DMS79 treated with DMSO at 0.1 percent for 48 hours (cell line): ENCODE results near the gene FMO1.
"Not testable (repeated sequence)": the region's sequence is repeated elsewhere in the genome, so short reads cannot be mapped to it uniquely, and the experiment has no call there.

Experiments used
- DNase-seq: peaks from one replicate; lab custom pipeline; 2025; lab: John Stamatoyannopoulos, UW

FMO1 gene

DNA sequence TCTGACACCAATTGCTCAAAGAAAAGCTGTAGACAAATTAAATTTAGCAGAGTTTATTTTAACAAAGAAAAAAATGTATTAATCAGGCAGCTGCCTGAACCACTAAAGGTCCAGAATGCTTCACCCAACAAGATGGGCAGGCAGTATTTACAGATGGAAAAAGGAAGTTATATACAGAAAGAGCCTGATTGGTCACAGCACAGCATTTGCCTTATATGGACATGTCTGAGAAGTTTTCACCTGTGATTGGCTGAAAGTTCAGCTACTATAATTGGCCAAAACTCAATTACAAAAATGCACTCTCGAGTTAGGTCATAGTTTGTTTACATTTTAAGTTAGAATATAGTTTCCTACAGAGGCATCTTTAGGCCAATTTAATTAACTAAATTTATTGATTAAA, 15.1 kb upstream of the FMO1 start:
- no peak for DNase-seq

DNA sequence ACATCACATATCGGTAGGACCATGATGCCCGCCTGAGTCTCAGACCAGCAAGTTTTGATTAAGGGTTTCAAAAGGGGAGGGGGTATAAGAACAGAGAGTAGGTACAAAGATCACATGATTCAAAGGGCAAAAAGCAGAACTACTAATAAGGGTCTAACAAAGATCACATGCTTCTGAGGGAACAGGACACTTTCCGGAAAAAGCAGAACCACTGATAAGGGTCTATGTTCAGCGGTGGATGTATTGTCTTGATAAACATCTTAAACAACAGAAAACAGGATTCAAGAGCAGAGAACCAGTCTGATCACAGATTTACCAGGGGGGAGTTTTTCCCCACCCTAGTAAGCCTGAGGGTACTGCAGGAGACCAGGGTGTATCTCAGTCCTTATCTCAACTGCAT, 12.1 kb upstream of the FMO1 start:
- not testable (repeated sequence) for DNase-seq

DNA sequence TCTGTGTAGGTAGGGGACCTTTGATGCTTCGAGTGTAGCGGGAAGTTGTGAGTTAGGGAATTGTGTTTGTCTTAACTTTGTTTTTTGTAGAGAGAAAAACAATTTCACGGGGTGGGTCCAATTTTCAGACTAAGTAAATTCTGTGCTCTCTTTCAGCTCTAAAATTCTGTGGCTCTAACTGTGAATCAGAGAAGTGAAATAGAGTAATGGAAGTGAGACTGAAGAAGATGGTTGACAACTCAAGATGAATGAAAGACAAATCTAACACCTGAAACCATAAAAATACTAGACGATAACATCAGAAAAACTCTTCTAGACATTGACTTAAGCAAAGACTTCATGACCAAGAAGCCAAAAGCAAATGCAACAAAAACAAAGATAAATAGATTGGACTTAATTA, 4.4 kb upstream of the FMO1 start:
- no peak for DNase-seq

DNA sequence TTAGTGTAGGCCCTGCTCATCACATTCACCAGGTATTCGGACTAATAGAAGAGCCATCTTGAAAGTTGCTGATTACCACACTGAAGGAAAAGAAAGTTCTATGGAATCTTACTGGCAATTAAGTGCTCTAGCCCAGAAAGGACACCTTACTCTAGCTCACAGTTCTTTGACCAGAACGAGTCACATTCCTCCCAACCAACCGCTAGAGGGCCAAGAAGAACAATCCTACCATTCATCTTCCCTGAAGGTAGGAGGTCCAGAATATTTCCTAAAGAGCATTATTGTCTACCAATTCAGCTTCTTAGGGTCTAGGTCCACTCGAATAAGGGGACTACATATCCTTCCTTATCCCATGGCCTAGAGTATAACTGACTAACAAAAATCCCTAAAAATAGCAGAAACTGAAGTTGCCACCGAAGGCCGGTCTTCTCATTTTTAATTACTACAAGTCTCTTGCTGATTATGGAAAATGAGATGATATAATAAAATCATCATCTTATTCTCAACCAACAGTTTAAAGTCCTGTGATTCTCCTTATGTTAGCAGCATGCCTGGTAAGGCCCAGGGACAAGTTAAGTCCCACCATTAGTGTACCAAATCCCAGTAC, 2.7 kb upstream of the FMO1 start:
- DNase-seq, result no peak

DNA sequence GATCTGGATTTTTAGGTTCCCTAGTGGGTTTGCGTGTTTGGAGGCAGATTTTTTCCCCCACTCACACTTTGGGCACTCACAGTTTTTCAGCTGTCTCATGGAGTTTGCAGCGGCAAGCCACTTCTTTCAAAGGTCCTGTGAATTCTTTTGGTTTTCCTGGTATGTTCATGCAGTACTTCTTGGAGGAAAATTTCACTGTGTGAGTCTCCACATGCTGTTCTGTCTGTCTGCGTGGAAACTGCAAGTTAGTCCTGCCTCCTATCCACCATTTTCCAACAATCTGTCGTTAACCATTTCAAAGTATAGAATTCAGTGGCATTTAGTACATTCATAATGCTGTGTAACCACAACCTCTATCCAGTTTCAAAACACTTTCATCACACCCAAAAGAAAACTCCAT, 793 bp upstream of the FMO1 start:
- DNase-seq, result no peak

DNA sequence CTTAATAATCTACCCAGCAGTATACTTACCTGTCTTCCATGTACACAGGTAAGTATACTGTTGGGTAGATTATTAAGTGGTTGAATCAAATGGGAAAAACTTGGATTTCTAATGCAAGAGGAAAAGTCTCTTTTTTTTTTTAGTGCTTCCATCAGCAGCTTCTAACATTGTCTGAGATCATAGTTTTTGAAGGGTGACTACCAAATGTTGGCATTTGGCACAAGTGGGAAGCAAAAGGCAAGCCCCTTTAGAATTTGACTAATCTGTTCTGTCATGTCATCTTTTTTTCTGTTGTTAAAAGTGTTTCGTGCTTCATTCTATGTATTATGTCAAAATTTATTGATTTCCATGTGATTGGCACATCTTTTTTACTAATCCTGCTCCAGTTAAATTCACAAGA, 547 bp downstream of the FMO1 start:
- no peak for DNase-seq

DNA sequence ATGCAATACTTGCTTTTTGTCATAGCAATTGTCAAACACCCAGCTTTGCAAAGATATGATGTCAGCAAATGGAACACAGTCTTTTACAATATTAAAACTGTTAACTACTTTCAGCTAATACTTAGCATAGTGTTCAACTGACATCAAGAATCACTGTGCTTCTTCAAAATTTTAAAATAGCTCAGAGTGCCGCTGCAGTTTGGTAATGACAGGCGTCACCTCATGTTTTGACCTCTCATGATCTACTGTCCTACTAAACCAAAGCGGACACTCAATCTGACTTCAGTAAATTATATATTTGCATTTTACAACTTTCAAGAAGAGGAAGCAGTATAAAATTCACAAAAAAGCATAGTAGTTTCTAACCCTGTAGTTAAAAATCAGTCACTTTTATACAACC, 2.0 kb downstream of the FMO1 start:
- peak; percentile 25 for DNase-seq

DNA sequence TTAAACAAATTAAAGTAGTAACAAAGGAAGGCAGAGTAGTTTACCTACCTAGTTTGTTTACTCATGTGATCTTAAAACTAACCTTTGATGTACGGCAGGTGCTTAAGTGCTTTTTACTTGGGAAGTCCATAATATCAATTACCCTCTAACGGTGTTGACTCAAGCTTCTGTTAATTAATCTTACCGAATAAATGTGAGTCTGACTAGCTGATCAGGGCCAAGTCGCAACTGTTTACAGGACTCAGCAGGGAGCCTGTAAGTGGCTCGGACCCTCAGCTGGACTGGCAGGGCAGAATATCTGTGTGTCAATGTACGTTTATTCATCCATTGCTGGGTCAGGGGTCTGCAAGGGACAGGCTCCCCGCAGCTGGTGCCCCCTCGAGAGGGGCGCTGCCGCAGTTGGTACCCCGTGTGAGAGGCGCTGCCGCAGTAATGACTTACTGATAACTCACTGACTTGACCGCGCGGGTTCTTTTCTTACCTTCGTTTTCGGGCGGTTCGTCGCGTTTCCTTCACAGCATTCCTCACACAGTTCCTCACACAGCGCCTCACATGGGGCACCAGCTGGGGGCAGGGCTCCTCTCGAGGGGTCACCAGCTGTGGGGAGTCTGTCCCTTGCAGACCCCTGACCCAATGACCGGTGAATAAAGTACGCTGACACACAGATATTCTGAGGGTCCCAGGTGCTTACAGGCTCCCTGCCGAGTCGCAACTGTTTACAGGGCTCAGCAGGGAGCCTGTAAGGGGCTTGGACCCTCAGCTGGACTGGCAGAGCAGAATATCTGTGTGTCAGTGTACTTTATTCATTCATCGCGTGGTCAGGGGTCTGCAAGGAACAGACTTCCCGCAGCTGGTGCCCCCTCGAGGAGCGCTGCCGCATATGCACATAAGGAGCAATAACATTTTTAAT, 3.0 kb downstream of the FMO1 start:
- DNase-seq, result peak; percentile 75

DNA sequence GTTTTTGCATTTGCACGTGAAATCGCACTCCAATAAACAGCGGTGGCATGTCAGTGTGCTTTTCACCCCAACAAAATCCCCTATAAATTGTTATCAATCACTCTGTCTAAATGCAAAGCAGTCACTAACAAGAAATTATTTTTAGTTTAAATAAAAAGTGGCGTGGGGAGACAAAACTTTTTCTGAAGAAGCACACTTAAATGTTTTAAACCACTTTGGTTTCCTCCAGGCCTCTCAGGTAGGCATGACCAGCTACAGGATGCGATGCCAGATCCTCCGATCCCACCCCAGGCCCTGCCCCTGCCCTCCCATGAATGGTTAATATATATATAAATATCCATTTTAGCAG, 3.6 kb downstream of the FMO1 start:
- no peak for DNase-seq

DNA sequence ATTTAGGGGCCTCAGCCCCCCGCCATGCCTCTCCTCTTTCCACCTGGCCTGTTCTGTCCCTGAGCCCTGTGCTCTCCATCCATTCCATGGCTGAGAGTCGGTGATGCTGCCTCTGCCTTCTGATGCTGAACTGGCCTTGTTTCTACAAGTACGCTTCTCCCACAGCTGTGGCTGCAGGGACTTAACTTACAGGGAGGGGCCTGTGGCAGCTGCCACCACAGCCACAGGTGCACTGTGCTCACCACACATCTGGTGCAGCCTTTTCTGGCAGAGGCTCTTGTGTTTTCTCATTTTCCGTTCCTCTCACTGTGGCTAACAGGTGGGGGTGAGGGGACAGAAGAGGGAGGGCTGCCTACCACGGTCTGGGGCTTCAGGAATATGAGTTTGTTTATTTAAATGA, 4.2 kb downstream of the FMO1 start:
- DNase-seq, result peak; percentile 33

DNA sequence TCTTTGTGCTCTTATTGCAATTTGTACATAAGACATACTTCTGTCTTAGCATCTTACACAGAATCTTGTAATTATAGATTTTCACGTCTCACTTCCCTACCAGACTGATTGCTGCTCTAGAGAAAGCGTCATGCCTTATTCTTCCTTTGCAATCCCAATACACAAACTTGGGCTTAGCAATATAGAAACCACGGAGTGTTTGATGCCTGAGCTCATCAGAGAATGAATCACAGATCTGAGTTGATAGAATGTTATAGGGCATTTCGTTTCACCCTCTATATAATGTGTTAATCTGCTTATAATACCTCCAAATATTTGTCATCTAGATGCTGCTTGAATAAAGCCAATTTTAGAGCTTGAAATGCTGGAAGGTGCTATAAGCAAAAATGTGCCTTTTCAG, 6.6 kb downstream of the FMO1 start:
- no peak for DNase-seq

DNA sequence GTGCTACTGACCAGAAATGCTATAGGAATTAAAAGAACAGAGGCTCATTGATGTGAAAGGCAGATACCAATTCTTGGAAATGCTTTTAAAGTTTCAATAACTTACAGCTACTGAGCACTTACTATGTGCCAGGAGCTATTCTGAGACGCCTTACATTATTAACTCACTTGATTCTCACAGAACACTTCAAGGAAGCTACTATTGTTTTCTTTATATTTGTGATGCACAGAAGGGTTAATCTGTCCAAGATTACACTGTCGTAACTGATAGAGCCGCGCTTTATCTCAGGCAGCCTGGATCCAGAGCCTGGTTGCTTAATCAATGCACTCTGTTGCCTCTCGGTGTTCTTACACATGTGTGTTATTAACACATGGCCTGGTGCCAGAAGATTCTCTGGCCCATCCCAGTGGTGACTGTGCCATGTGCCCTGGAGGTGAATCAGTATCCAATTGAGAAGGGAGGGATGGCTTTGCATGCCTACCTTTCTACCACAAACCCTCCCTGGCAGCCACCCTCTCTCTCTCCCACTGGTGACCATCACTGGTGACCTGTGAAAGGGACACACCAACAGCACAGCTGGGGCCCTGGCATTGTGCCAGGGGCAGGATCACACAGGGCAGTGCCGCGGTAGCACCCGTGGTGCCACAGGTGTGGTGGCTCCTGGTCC, 8.8 kb downstream of the FMO1 start:
- no peak for DNase-seq

DNA sequence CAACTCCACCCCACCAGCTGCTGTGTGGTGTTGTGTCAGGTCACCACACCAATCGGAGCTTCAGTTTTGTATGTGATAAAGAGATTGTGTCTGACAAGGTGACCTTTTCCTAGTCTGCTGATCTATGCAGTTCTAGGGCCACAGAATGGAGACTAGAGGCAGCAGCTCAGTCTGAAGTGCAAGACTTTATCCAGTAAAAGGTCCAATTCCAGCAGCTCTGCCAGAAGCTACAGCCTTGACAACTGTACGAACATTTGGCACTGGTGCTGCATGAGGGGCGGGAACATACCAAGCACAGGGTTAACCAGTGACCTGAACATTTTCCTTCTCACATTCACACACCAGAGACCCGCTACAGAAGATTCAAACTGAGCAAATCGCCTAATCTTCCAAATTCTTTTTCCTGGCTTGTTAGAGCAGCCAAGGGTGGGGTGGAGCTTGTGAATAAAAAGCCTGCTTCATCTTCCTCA, 9.3 kb downstream of the FMO1 start:
- DNase-seq, result no peak

DNA sequence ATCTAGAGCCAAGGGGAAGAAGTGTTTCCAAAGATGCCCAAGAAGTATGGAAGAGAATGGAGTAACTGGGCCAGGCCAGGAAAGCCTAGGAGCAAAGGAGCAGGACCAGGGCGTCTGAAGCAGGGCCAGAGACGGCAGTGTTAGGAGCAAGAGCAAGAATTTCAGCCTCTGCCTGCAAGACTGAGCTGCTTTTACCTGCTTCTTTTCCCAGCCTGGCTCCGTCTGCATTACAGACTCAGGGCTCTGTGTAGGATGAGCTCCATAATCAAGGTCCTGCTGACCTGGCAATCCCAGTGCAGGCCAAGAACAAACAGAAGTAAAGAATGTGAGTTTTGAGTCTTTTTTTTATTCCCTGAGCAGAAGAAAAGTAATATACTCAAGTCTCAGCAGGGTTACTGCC, 10.1 kb downstream of the FMO1 start:
- no peak for DNase-seq

DNA sequence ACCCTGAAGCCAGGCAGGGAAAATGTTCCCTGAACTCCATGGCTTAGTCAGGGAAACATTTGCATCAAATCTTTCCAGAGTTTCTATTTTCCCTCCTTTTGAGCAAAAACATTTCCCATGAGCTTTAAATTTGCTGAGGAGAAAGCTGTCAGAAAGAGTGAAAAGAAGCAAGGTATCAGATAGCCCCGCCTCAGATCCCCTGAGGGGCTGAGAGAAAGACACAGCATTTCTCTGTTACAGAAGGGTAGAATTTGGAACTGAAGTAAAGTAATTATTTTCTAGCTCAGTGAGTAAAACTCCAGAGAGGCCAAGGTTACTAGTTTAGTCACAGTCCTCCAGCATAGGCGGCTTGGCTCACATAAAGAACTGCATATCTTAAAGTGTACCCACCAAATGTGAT, 10.6 kb downstream of the FMO1 start:
- DNase-seq, result no peak

DNA sequence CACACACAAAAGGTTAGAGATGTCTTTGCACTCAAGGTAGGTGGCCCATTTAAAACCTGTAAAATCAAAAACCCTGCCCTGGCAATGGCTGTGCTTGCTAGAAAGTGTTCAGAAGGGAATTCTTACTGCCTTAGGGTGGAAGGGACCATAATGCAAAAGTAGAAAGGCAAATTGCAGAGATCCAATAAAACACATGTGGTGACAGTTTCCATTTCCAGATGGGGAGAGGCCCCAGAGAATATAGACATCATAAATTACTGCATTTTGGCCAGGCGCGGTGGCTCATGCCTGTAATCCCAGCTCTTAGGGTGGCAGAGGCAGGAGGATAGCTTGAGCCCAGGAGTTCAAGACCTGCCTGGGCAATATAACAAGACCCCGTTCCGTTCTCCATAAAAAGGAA, 13.0 kb downstream of the FMO1 start:
- DNase-seq, result no peak

DNA sequence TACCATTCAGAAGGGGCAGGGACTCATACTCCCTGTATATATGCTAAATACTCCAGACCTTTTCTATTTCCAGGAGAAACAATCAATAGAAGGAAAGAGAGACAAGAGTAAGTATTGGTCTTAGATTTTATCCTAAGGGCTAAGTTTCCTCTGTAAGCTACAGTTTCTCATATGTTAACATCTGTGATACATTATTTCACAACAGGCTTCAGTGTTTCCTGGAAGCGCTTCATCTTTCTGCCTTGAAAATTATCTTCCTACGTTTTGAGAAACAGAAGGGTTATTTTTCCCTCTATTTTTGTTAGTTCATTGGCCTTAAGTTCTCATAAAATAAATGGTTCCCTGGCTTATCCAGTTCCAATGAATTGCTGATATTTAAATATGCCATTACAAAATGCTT, 15.6 kb downstream of the FMO1 start:
- DNase-seq, result no peak

DNA sequence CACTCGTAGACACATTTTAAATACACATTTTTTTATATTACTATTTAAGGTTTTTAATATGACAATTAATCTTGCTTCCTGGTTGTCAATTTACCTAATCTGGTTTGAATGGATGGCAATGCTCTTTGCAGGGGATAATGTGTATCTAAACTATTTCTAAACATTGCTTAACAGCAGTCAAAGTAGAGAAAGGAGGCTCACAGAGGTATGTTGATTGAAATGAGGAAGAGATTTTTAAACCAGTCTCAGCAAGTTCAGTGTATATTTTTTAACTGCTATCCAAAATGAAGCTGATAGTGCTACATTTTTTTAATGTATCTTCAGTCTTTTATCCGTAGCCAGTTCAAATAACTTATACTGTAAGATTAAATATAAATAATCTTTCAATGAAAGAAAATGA, 17.4 kb downstream of the FMO1 start:
- no peak for DNase-seq

DNA sequence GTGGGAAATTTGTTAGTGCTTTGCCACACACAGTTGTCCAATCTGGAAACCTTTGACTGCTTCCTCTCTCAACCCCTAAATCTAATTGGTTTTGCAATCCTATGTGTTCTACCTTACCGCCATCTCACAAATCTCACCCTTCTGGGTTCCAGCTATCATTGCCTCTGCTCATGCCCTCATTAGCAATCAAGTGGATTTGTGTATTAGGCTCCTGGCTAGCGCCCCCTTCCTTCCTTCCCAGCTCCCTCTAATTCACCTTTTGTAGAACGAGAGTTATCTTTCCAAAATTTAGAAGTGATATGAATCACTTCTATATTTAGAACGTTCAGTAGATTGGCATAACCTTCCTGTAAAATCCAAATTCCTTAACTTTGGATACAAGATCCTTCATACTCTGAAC, 18.6 kb downstream of the FMO1 start:
- no peak for DNase-seq

DNA sequence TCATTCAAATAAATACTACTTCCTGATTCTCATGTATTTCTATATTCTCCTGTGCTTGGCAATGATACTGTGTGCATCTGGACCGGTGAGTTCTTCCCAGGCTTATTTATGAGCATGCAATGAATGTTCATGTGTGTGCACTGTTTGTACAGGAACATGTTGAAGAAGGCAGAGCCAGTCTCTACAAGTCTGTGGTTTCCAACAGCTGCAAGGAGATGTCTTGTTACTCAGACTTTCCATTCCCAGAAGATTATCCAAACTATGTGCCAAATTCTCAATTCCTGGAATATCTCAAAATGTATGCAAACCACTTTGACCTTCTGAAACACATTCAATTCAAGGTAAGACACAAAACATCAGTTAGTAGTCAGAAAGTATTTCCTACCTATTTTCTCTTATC, 19.1 kb downstream of the FMO1 start:
- DNase-seq, result no peak

DNA sequence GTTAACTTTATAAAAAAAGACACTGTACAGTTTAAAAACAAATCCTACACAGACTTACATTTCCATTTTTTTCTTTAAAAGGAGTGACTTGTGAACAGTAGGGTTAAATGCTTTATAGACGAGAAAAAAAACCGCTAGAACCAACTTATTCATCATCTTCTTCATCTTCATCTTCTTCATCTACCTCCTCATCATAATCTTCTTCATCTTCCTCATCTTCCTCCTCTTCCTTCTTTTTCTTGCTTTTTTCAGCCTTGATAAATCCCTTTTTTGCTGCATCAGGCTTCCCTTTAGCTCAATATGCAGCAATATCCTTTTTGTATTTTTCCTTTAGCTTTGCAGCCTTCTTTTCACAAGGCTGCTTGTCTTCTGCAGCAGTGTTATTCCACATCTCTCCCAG, 22.5 kb downstream of the FMO1 start:
- DNase-seq, result no peak

DNA sequence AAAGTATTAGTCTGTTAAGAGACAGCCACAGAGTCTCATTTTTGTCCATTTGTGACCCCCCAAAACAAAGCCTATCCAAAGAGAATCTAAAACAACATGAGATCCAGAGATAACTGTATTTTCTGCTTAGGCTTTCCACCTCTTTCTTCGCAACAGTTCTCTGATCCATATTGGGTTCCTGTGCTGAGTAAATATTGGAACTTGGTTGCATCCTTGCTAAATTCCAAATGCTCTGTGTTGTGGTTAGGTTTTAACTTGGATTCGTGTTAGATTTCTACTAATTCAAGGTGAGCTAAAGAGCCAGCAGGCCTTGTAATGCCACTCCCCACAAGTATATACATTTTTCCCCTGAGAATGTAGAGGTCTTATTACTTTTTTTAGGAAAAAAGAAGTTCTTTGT, 29.2 kb downstream of the FMO1 start:
- no peak for DNase-seq

DNA sequence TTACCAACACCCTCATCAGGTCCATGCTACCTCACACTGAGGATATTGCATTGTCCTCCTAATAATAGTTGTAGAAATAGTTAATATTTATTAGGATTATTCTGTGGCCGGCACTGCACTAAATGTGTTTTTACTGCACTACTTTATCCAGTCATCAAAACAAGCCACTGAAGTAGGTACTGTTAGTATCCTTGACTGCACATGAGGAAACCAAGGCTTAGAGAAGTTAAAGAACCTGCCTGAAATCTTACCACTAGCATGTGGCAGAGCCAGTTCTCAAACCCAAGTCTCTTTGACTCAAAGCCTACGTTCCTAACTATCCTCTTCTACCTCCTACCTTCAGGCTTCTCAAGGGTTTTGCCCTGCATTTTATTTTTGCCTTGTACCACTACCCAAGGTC, 30.9 kb downstream of the FMO1 start:
- DNase-seq, result no peak
